SK-N-SH treated with all-trans-retinoic acid at 6 μM for 48 hours (cell line): ENCODE results near the gene ZNF808.
"Not testable (repeated sequence)": the region's sequence is repeated elsewhere in the genome, so short reads cannot be mapped to it uniquely, and the experiment has no call there.

Experiments used
- ATAC-seq: fragments of 200-7000 bp; cut with Tn5 transposase; 3 replicates; pipeline ENCODE4 v1.9.1; 2020; ENCODE audit warnings: mild to moderate bottlenecking, moderate library complexity
- ARNTL ChIP-seq: fragments of 450-650 bp; formaldehyde crosslinking; IDR thresholded peaks from 2 replicates; pipeline ENCODE4 v1.5.0; 2020; ENCODE audit warnings: low read depth, mild to moderate bottlenecking, moderate library complexity, borderline replicate concordance
- BACH2 ChIP-seq: fragments of 250-450 bp; sonication (Bioruptor Pico); IDR thresholded peaks from 2 replicates; pipeline ENCODE4 v1.9.0; 2021; ENCODE audit warnings: mild to moderate bottlenecking, borderline replicate concordance
- CSDC2 ChIP-seq: fragments of 250-450 bp; sonication (Bioruptor Pico); IDR thresholded peaks from 2 replicates; pipeline ENCODE4 v1.5.0; 2020; ENCODE audit warnings: mild to moderate bottlenecking, moderate library complexity
- CSRNP3 ChIP-seq: fragments of 250-450 bp; sonication (Bioruptor Pico); IDR thresholded peaks from 2 replicates; pipeline ENCODE4 v1.5.1; 2021; ENCODE audit warnings: mild to moderate bottlenecking, moderate library complexity
- ESRRG ChIP-seq: fragments of 250-450 bp; sonication (Bioruptor Pico); IDR thresholded peaks from 2 replicates; pipeline ENCODE4 v1.6.1; 2021; ENCODE audit warnings: mild to moderate bottlenecking
- GLIS3 ChIP-seq: fragments of 250-450 bp; sonication (Bioruptor Pico); IDR thresholded peaks from 2 replicates; pipeline ENCODE4 v1.5.0; 2020; ENCODE audit warnings: mild to moderate bottlenecking, moderate library complexity
- ISL1 ChIP-seq: fragments of 250-450 bp; sonication (Bioruptor Pico); IDR thresholded peaks from 2 replicates; pipeline ENCODE4 v2.1.2; 2022; ENCODE audit warnings: mild to moderate bottlenecking, moderate library complexity
- OSR1 ChIP-seq: fragments of 250-450 bp; sonication (Bioruptor Pico); IDR thresholded peaks from 2 replicates; pipeline ENCODE4 v1.8.0; 2022; ENCODE audit warnings: moderate library complexity, mild to moderate bottlenecking, inconsistent platforms
- PATZ1 ChIP-seq: fragments of 250-450 bp; sonication (Bioruptor Pico); IDR thresholded peaks from 2 replicates; pipeline ENCODE4 v1.8.0; 2020; ENCODE audit warnings: mild to moderate bottlenecking, moderate library complexity, borderline replicate concordance
- POU6F1 ChIP-seq: fragments of 250-450 bp; sonication (Bioruptor Pico); IDR thresholded peaks from 2 replicates; pipeline ENCODE4 v1.8.0; 2021; ENCODE audit warnings: low read depth, mild to moderate bottlenecking, moderate library complexity, borderline replicate concordance
- PPARA ChIP-seq: fragments of 250-450 bp; sonication (Bioruptor Pico); IDR thresholded peaks from 2 replicates; pipeline ENCODE4 v1.5.0; 2020; ENCODE audit warnings: mild to moderate bottlenecking, borderline replicate concordance
- RARB ChIP-seq: fragments of 250-450 bp; sonication (Bioruptor Pico); IDR thresholded peaks from 2 replicates; pipeline ENCODE4 v1.8.0; 2021; ENCODE audit warnings: mild to moderate bottlenecking, moderate library complexity
- SNAI2 ChIP-seq: fragments of 250-450 bp; sonication (Bioruptor Pico); IDR thresholded peaks from 2 replicates; pipeline ENCODE4 v1.5.0; 2020; ENCODE audit warnings: mild to moderate bottlenecking, moderate library complexity
- TCF4 ChIP-seq: fragments of 250-450 bp; sonication (Bioruptor Pico); IDR thresholded peaks from 2 replicates; pipeline ENCODE4 v1.8.0; 2021; ENCODE audit warnings: mild to moderate bottlenecking, moderate library complexity, borderline replicate concordance
- TSHZ2 ChIP-seq: fragments of 250-450 bp; sonication (Bioruptor Pico); IDR thresholded peaks from 2 replicates; pipeline ENCODE4 v1.5.0; 2020; ENCODE audit warnings: mild to moderate bottlenecking, moderate library complexity
- ZC3H10 ChIP-seq: fragments of 250-450 bp; sonication (Bioruptor Pico); IDR thresholded peaks from 2 replicates; pipeline ENCODE4 v1.5.1; 2021; ENCODE audit warnings: mild to moderate bottlenecking, moderate library complexity
- ZFP3 ChIP-seq: fragments of 250-450 bp; sonication (Bioruptor Pico); IDR thresholded peaks from 2 replicates; pipeline ENCODE4 v1.5.0; 2020; ENCODE audit warnings: mild to moderate bottlenecking, moderate library complexity
- ZNF565 ChIP-seq: fragments of 450-650 bp; formaldehyde crosslinking; conservative IDR thresholded peaks from 2 replicates; pipeline ENCODE4 v1.5.0; 2020; ENCODE audit warnings: low read depth, mild to moderate bottlenecking, moderate library complexity
- ZNF70 ChIP-seq: fragments of 450-650 bp; formaldehyde crosslinking; IDR thresholded peaks from 2 replicates; pipeline ENCODE4 v1.5.0; 2020; ENCODE audit warnings: mild to moderate bottlenecking, moderate library complexity

The ZNF808 gene

GRCh38 chr19:52554216-52554971 lies 26.9 kb downstream of the ZNF808 start:
- TF ChIP-seq ZFP3 = no peak
- TF ChIP-seq ARNTL (CRISPR knock-in tag) = no peak
- no peak for TF ChIP-seq CSDC2
- no peak for TF ChIP-seq ISL1 (CRISPR knock-in tag)
- TF ChIP-seq POU6F1 (CRISPR knock-in tag) = no peak
- TF ChIP-seq ZC3H10 (CRISPR knock-in tag) = no peak
- no peak for TF ChIP-seq BACH2 (CRISPR knock-in tag)
- no peak for TF ChIP-seq ZNF565 (CRISPR knock-in tag)
- no peak for TF ChIP-seq SNAI2 (CRISPR knock-in tag)
- no peak for TF ChIP-seq CSRNP3 (CRISPR knock-in tag)
- TF ChIP-seq OSR1 (CRISPR knock-in tag) = no peak
- TF ChIP-seq ZNF70 (CRISPR knock-in tag) = no peak
- no peak for TF ChIP-seq PPARA
- TF ChIP-seq GLIS3 (CRISPR knock-in tag) = no peak
- TF ChIP-seq ESRRG (CRISPR knock-in tag) = no peak
- no peak for TF ChIP-seq RARB (CRISPR knock-in tag)
- no peak for TF ChIP-seq TSHZ2 (CRISPR knock-in tag)
- no peak for TF ChIP-seq PATZ1 (CRISPR knock-in tag)
- TF ChIP-seq TCF4 = no peak
- no peak for ATAC-seq

- no peak for ATAC-seq
- no peak for TF ChIP-seq BACH2 (CRISPR knock-in tag)
- TF ChIP-seq TSHZ2 (CRISPR knock-in tag) = no peak
- no peak for TF ChIP-seq ESRRG (CRISPR knock-in tag)
Measured at GRCh38 chr19:52557231-52557995, 29.9 kb downstream of the ZNF808 start.

GRCh38 chr19:52558732-52559445 lies 31.4 kb downstream of the ZNF808 start:
- ATAC-seq = not testable (repeated sequence)

- ATAC-seq = not testable (repeated sequence)
Measured at GRCh38 chr19:52561611-52562010, 34.1 kb downstream of the ZNF808 start.
